ENCODE data around the gene EFCAB12. TPM values are rescaled to one million over a fixed set of nuclear protein-coding genes. Genes with fewer than 3 reads are reported as not detected.
A peak's percentile ranks its signal among the peaks of the same experiment; 100 is the strongest.

EFCAB12 gene
- total RNA-seq, 1 donor from 2014 or later, result 6.6 TPM

- DNase-seq (ENCODE audit: low spot score, unreplicated experiment), result no peak
- Mint-ChIP-seq H3K4me1 (ENCODE audit: low read depth) (peaks cover 25% of the 10 kb centered on the region), H3K27ac (no peak overlapping the region), H3K9me3 (ENCODE audit: low read depth) (no peaks in the 10 kb centered on the region), H3K4me3 (ENCODE audit: low read depth) (no peak overlapping the region), H3K36me3 (ENCODE audit: insufficient read depth) (peaks cover 19% of the 10 kb centered on the region), H3K27me3 (no peaks in the 10 kb centered on the region)
- TF ChIP-seq CTCF (IDR thresholded peaks at IDR 0.05; ENCODE audit: unreplicated experiment), result no peak
These were observed 5.1 kb upstream of the EFCAB12 start for GRCh38 chr3:129433565-129433964.

GRCh38 chr3:129432671-129433070, 4.2 kb upstream of the EFCAB12 start:
- Mint-ChIP-seq H3K4me1 (ENCODE audit: low read depth) (peaks cover 23% of the 10 kb centered on the region), H3K27ac (no peak overlapping the region), H3K27me3 (peaks cover 4% of the 10 kb centered on the region), H3K4me3 (ENCODE audit: low read depth) (no peak overlapping the region), H3K36me3 (ENCODE audit: insufficient read depth) (peaks cover 19% of the 10 kb centered on the region), H3K9me3 (ENCODE audit: low read depth) (no peaks in the 10 kb centered on the region)
- no peak for DNase-seq (ENCODE audit: low spot score, unreplicated experiment)
- TF ChIP-seq CTCF (IDR thresholded peaks at IDR 0.05; ENCODE audit: unreplicated experiment), result no peak

GRCh38 chr3:129432036-129432435, 3.6 kb upstream of the EFCAB12 start:
- Mint-ChIP-seq H3K9me3 (ENCODE audit: low read depth) (no peaks in the 10 kb centered on the region), H3K4me1 (ENCODE audit: low read depth) (peaks cover 25% of the 10 kb centered on the region), H3K4me3 (ENCODE audit: low read depth) (no peak overlapping the region), H3K27me3 (peaks cover 10% of the 10 kb centered on the region), H3K36me3 (ENCODE audit: insufficient read depth) (peaks cover 17% of the 10 kb centered on the region), H3K27ac (peak overlapping the region; percentile 46)
- DNase-seq (ENCODE audit: low spot score, unreplicated experiment), result no peak
- TF ChIP-seq CTCF (IDR thresholded peaks at IDR 0.05; ENCODE audit: unreplicated experiment), result no peak

DNA sequence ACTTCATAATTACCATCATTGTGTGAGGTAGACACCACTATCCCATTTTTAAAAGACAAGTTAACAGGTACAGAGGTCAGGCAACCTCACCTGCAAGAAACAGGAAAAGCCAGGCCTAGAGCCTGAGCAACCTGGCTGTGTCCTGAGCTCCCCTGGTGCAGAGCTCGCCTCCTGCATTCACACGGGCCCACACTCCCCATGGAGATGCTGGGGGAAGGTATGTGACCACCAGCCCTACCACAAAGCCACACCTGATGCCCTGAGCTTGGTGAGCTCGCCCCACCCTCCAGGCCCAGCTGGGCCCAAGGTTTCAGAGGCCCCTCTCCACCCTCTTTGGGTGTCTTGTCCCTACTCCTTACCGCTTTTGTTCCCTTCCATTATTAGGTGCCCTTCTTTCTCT, 1.2 kb upstream of the EFCAB12 start:
- Mint-ChIP-seq H3K36me3 (ENCODE audit: insufficient read depth) (peaks cover 8% of the 10 kb centered on the region), H3K9me3 (ENCODE audit: low read depth) (no peaks in the 10 kb centered on the region), H3K27ac (peak overlapping the region; percentile 85), H3K4me3 (ENCODE audit: low read depth) (no peak overlapping the region), H3K4me1 (ENCODE audit: low read depth) (peaks cover 20% of the 10 kb centered on the region), H3K27me3 (peaks cover 10% of the 10 kb centered on the region)
- no peak for TF ChIP-seq CTCF (IDR thresholded peaks at IDR 0.05; ENCODE audit: unreplicated experiment)
- no peak for DNase-seq (ENCODE audit: low spot score, unreplicated experiment)

- H3K36me3 Mint-ChIP-seq (ENCODE audit: insufficient read depth), result peaks cover 7% of the 10 kb centered on the region
- peaks cover 10% of the 10 kb centered on the region for H3K27me3 Mint-ChIP-seq
- H3K4me1 Mint-ChIP-seq (ENCODE audit: low read depth), result peaks cover 21% of the 10 kb centered on the region
- DNase-seq (ENCODE audit: low spot score, unreplicated experiment), result no peak
- TF ChIP-seq CTCF (IDR thresholded peaks at IDR 0.05; ENCODE audit: unreplicated experiment), result no peak
- peak overlapping the region; percentile 83 for H3K4me3 Mint-ChIP-seq (ENCODE audit: low read depth)
- no peaks in the 10 kb centered on the region for H3K9me3 Mint-ChIP-seq (ENCODE audit: low read depth)
- peak overlapping the region; percentile 85 for H3K27ac Mint-ChIP-seq
These were observed 630 bp upstream of the EFCAB12 start for GRCh38 chr3:129429080-129429451.

Data from progenitor cell of endocrine pancreas (in vitro differentiated cells).